Measurements from ENCODE around the gene BCL2L11.

- TF ChIP-seq ZFP3 (CRISPR knock-in tag; IDR thresholded peaks at IDR 0.05), result no peak
- TF ChIP-seq PPARA (CRISPR knock-in tag; IDR thresholded peaks at IDR 0.05; ENCODE audit: borderline replicate concordance), result no peak
- TF ChIP-seq ZNF8 (CRISPR knock-in tag; IDR thresholded peaks at IDR 0.05), result no peak
- TF ChIP-seq CREB5 (CRISPR knock-in tag; IDR thresholded peaks at IDR 0.05; ENCODE audit: low read depth), result no peak
Measured at GRCh38 chr2:111148925-111149324, 28.2 kb downstream of the BCL2L11 start.
